Measurements from ENCODE around the gene EFEMP2.
A peak's percentile ranks its signal among the peaks of the same experiment; 100 is the strongest.

Gene EFEMP2

DNA sequence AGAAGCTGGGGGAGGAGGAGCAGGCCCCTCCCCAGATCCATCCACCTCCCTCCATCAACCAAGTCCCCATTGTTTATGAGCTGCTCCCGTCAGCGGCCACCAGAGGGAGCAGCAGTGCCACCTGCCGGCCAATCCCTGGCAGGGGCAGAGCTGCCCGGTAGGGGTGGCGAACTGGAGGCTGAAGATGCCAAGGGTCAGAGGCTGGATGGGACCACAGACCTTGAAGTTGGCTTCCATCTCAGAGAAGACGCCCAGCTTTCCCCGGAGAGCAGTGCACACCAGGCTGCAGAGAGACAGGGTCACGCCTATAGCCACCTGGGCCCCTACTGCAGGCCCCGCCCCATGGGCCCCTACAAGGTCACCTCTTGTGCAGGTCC, 12.1 kb upstream of the EFEMP2 start:
- H3K4me3 Mint-ChIP-seq: no peak overlapping the region
- TF ChIP-seq CTCF (IDR thresholded peaks at IDR 0.05): peak; percentile 96
- DNase-seq: peak; percentile 85
- H3K27me3 Mint-ChIP-seq (ENCODE audit: low read depth, poor library complexity): peaks cover 10% of the 10 kb centered on the region
- H3K27ac Mint-ChIP-seq: no peak overlapping the region
- H3K9me3 Mint-ChIP-seq: no peaks in the 10 kb centered on the region
- peaks cover 33% of the 10 kb centered on the region for H3K36me3 Mint-ChIP-seq (ENCODE audit: low read depth)
- H3K4me1 Mint-ChIP-seq: peaks cover 44% of the 10 kb centered on the region

DNA sequence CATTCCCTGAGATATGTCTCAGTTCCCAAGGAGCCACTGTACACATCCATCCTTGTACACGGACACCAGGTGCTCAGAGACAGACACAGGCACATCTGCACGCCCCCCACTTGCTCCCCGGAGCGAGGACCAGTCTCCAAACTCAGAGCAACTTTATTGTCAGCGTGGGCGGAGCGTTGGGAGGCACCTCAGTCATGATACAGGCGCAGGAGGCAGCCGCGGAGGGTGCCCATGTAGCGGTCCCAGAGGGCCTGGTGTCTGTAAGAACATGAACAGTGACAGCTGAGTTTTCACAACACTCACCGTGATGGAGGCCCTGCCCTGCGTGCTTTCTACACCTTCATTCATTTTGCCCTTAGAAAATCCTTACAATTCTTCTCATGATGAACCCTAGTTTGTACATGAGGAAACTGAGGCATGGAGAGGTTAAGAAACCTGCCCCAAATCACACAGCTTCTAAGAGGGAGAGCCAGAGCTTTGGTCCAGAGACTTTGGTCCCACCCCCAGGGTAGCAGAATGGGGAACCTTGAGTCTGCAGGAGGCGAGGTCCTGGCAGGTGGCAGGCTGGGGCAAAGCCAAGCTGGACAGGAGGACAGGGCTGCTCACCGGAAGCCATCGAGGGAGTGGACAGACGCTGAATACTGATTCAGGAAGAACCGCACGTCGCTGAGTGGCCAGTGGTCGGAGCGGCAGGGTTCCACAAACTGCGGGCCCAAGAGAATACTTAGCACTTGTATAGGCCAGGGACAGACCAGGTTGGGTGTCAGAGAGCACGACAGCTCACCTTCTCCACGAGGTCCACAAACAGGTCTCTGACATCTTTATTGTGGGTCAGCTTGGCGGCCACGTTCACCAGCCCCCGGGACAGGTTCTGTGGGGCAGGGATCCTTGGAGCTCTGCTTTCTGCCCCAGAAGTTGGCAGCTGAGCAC, 11.5 kb upstream of the EFEMP2 start:
- no peaks in the 10 kb centered on the region for H3K9me3 Mint-ChIP-seq
- no peak overlapping the region for H3K4me3 Mint-ChIP-seq
- TF ChIP-seq CTCF (IDR thresholded peaks at IDR 0.05): no peak
- H3K27me3 Mint-ChIP-seq (ENCODE audit: low read depth, poor library complexity): peaks cover 4% of the 10 kb centered on the region
- no peak overlapping the region for H3K27ac Mint-ChIP-seq
- peaks cover 33% of the 10 kb centered on the region for H3K36me3 Mint-ChIP-seq (ENCODE audit: low read depth)
- DNase-seq: no peak
- peaks cover 37% of the 10 kb centered on the region for H3K4me1 Mint-ChIP-seq

- no peak overlapping the region for H3K4me3 Mint-ChIP-seq
- H3K27ac Mint-ChIP-seq: no peak overlapping the region
- H3K27me3 Mint-ChIP-seq (ENCODE audit: low read depth, poor library complexity): no peaks in the 10 kb centered on the region
- H3K4me1 Mint-ChIP-seq: peaks cover 35% of the 10 kb centered on the region
- peaks cover 33% of the 10 kb centered on the region for H3K36me3 Mint-ChIP-seq (ENCODE audit: low read depth)
- no peaks in the 10 kb centered on the region for H3K9me3 Mint-ChIP-seq
- no peak for TF ChIP-seq CTCF (IDR thresholded peaks at IDR 0.05)
- DNase-seq: no peak
These were observed 10.6 kb upstream of the EFEMP2 start for GRCh38 chr11:65883058-65883761.

DNA sequence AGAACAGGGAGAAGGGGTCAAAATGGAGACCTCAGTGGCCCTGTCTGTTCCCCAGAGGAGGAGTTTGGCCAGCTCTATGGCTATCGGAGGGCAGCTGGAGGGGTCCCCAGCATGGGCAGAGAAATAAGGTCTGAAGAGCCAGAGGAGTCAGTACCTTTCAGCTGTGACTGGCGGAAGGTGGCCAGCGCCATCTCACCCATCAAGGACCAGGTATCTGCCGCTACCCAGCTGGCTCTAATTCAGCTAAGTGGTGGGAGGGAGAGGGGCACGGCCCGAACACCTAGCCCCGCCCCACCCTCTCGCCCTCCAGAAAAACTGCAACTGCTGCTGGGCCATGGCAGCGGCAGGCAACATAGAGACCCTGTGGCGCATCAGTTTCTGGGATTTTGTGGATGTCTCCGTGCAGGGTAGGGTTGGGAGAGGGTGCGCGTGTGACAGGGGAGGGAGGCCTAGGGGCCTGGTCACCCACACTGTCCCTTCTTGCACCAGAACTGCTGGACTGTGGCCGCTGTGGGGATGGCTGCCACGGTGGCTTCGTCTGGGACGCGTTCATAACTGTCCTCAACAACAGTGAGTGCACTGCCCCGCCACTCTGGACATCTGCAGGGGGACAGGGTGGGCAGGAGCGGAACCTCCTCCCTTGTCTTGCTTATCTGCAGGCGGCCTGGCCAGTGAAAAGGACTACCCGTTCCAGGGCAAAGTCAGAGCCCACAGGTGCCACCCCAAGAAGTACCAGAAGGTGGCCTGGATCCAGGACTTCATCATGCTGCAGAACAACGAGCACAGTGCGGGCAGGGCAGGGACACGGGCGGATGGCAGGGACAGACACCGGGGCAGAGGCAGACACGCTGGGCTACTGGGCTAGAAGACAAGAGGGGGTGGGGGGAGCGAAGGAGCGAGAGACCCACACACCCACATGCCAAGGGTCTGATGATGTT, 9.8 kb upstream of the EFEMP2 start:
- Mint-ChIP-seq H3K4me3 (no peak overlapping the region), H3K27ac (no peak overlapping the region), H3K4me1 (peaks cover 30% of the 10 kb centered on the region), H3K27me3 (ENCODE audit: low read depth, poor library complexity) (no peaks in the 10 kb centered on the region), H3K36me3 (ENCODE audit: low read depth) (peaks cover 33% of the 10 kb centered on the region), H3K9me3 (no peaks in the 10 kb centered on the region)
- no peak for TF ChIP-seq CTCF (IDR thresholded peaks at IDR 0.05)
- DNase-seq: no peak

GRCh38 chr11:65880844-65881421, 8.3 kb upstream of the EFEMP2 start:
- Mint-ChIP-seq H3K27me3 (ENCODE audit: low read depth, poor library complexity) (no peaks in the 10 kb centered on the region), H3K4me1 (peaks cover 15% of the 10 kb centered on the region), H3K9me3 (no peaks in the 10 kb centered on the region), H3K27ac (no peak overlapping the region), H3K4me3 (no peak overlapping the region), H3K36me3 (ENCODE audit: low read depth) (peaks cover 23% of the 10 kb centered on the region)
- DNase-seq: no peak
- TF ChIP-seq CTCF (IDR thresholded peaks at IDR 0.05): no peak
